HepG2 (cell line): ENCODE results near the gene SPATA33. TPM values are rescaled to one million over a fixed set of nuclear protein-coding genes. Genes with fewer than 3 reads are reported as not detected.

Experiments used
- ARNT2 ChIP-seq: sonication (generic); formaldehyde crosslinking; IDR thresholded peaks from 2 replicates; pipeline ENCODE4 v1.8.0; 2022; ENCODE audit warnings: mild to moderate bottlenecking, low read depth, missing genetic modification reagents, moderate library complexity
- HNRNPL ChIP-seq: fragments of 200-400 bp; formaldehyde crosslinking; IDR thresholded peaks from 2 replicates; pipeline ENCODE4 v1.6.1; 2017; ENCODE audit warnings: mild to moderate bottlenecking, low read depth, low read length
- JUND ChIP-seq: sonication (generic); formaldehyde crosslinking; IDR thresholded peaks from 2 replicates; pipeline ENCODE4 v1.8.0; 2022; ENCODE audit warnings: mild to moderate bottlenecking, missing genetic modification reagents
- KMT2B ChIP-seq: IDR thresholded peaks from 2 replicates; pipeline ENCODE4 v1.6.1; 2016; ENCODE audit warnings: missing genetic modification reagents, missing compliant biosample characterization
- PHF8 ChIP-seq: sonication (generic); formaldehyde crosslinking; IDR thresholded peaks from 2 replicates; pipeline ENCODE4 v1.5.0; 2020; ENCODE audit warnings: missing genetic modification reagents
- POLR2AphosphoS5 ChIP-seq: IDR thresholded peaks from 2 replicates; pipeline ENCODE4 v1.6.1; 2012; ENCODE audit warnings: low read depth, low read length
- SIN3B ChIP-seq: fragments of 150-350 bp; IDR thresholded peaks from 2 replicates; pipeline ENCODE4 v1.6.1; 2014; ENCODE audit warnings: low read length
- SNAPC2 ChIP-seq: sonication (generic); formaldehyde crosslinking; IDR thresholded peaks from 2 replicates; pipeline ENCODE4 v1.8.1; 2022; ENCODE audit warnings: mild to moderate bottlenecking, missing genetic modification reagents
- SOX6 ChIP-seq, 2 experiments: fragments of 450-650 bp in 1 of 2; sonication (generic) in 1 of 2; formaldehyde crosslinking in 1 of 2; IDR thresholded peaks; 2 replicates each; pipeline versions ENCODE4 v1.4.0 to v1.6.1; 2017 to 2020; ENCODE audit warnings: antibody characterized with exemption in 1 of 2, mild to moderate bottlenecking in 1 of 2, missing genetic modification reagents in 1 of 2
- TMF1 ChIP-seq: sonication (generic); formaldehyde crosslinking; IDR thresholded peaks from 2 replicates; pipeline ENCODE4 v1.8.1; 2022; ENCODE audit warnings: low read depth, missing genetic modification reagents
- ZNF331 ChIP-seq: sonication (generic); formaldehyde crosslinking; IDR thresholded peaks from 2 replicates; pipeline ENCODE4 v1.4.0; 2020; ENCODE audit warnings: missing genetic modification reagents
- ZNF75D ChIP-seq: sonication (generic); formaldehyde crosslinking; IDR thresholded peaks from 2 replicates; pipeline ENCODE4 v1.8.1; 2023; ENCODE audit warnings: missing genetic modification reagents, mild to moderate bottlenecking, borderline replicate concordance
- ZNF790 ChIP-seq: sonication (generic); formaldehyde crosslinking; IDR thresholded peaks from 2 replicates; pipeline ENCODE4 v1.8.0; 2022; ENCODE audit warnings: missing genetic modification reagents, mild to moderate bottlenecking, borderline replicate concordance
- ZNF850 ChIP-seq: sonication (generic); formaldehyde crosslinking; conservative IDR thresholded peaks from 2 replicates; pipeline ENCODE4 v1.9.0; 2021; ENCODE audit warnings: mild to moderate bottlenecking, missing genetic modification reagents
- ZSCAN20 ChIP-seq: sonication (generic); formaldehyde crosslinking; IDR thresholded peaks from 2 replicates; pipeline ENCODE4 v1.4.0; 2020; ENCODE audit warnings: missing genetic modification reagents, mild to moderate bottlenecking, borderline replicate concordance
- ZSCAN21 ChIP-seq: sonication (generic); formaldehyde crosslinking; IDR thresholded peaks from 2 replicates; pipeline ENCODE4 v1.8.0; 2022; ENCODE audit warnings: mild to moderate bottlenecking, missing genetic modification reagents, moderate library complexity, borderline replicate concordance
- polyA plus RNA-seq, 8 experiments: library from polyadenylated mRNA; depleted of rRNA in 3 of 8; stranded (reverse) in 7 of 8; unstranded in 1 of 8; fragments of >200 nt; fragmentation: Illumina TruSeq in 4 of 8; extraction: Trizol in 4 of 8; gene quantifications; 2 replicates each; pipeline versions ENCODE4 v1.2.1 to v1.2.3, GENCODE V29; 2011 to 2016; ENCODE audit warnings: low read depth in 4 of 8, missing spikeins in 1 of 8, mixed read lengths in 1 of 8; ENCODE audit not compliant: insufficient read depth in 1 of 8
- total RNA-seq, 5 experiments: library from RNA; depleted of rRNA; stranded (reverse); fragments of >200 nt; fragmentation: Illumina TruSeq; extraction: Trizol; gene quantifications; 2 replicates each; pipeline ENCODE4 v1.2.3, GENCODE V29; 2016; ENCODE audit warnings: low read depth in 1 of 5
- TF ChIP-seq, protein P1 (sequence below): IDR thresholded peaks from 2 replicates; pipeline ENCODE4 v1.6.1; 2018; ENCODE audit warnings: missing genetic modification reagents
- TF ChIP-seq, protein P2 (sequence below): sonication (generic); formaldehyde crosslinking; IDR thresholded peaks from 2 replicates; pipeline ENCODE4 v1.5.1; 2020; ENCODE audit warnings: mild to moderate bottlenecking, missing genetic modification reagents, borderline replicate concordance
- TF ChIP-seq, protein P3 (sequence below): sonication (generic); formaldehyde crosslinking; IDR thresholded peaks from 2 replicates; pipeline ENCODE4 v1.5.0; 2020; ENCODE audit warnings: missing genetic modification reagents
- TF ChIP-seq, protein P4 (sequence below): sonication (generic); formaldehyde crosslinking; IDR thresholded peaks from 2 replicates; pipeline ENCODE4 v1.4.0; 2020; ENCODE audit warnings: missing genetic modification reagents, low read depth, mild to moderate bottlenecking, borderline replicate concordance

SPATA33 gene
- total and polyA plus RNA-seq, 2 of the 13 experiments (the other 11 are each of a cell fraction or from before 2014, with no cell fraction given), result 5.7 to 11.0 TPM

DNA sequence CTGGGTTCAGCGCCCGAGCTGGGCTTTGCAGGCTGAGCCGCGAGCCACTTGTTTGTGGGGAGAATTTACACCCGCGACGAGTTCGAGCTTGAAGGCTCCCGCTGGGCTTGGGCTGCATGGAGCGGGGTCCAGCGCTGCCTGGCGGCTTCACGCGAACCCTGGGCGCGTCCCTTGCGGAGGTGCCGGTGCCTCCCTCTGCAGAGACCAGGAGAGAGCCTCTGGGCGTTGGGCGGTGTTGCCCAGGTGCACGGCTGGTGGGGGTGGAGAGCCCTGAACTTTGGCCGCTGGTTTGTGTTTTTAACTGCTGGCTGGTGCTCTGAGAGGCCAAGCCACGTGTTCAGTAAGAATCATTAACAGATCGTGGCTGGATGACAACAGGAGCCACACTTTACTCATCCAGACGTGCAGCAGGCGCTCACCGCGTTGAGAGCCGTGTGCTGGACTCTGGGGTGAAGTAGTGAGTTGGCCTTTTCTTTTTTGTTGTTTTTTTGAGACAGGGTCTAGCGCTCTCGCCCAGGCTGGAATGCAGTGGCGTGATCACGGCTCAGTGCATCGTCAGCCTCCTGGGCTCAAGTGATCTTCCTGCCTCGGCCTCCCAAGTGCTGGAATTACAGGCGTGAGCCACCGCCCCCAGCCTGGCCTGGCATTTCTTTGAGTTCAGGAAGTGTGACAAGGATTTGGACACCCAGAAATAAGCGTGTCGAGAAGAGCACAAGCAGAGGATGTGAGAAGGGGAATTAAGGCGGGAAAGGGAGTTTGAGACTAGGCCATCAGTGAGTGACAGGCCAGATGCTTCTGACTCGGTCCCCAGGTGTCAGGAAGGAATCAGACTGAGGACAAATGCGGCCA lies 29.7 kb downstream of the SPATA33 start (continued):
- peak; percentile 93 for TF ChIP-seq ARNT2 (CRISPR knock-in tag)
- TF ChIP-seq HNRNPL, result peak; percentile 94
- peak; percentile 97 for TF ChIP-seq ZSCAN20
- TF ChIP-seq, protein P1, sequence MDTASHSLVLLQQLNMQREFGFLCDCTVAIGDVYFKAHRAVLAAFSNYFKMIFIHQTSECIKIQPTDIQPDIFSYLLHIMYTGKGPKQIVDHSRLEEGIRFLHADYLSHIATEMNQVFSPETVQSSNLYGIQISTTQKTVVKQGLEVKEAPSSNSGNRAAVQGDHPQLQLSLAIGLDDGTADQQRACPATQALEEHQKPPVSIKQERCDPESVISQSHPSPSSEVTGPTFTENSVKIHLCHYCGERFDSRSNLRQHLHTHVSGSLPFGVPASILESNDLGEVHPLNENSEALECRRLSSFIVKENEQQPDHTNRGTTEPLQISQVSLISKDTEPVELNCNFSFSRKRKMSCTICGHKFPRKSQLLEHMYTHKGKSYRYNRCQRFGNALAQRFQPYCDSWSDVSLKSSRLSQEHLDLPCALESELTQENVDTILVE (CRISPR knock-in tag), result peak; percentile 97
- TF ChIP-seq JUND (CRISPR knock-in tag), result peak; percentile 74
- TF ChIP-seq, protein P2, sequence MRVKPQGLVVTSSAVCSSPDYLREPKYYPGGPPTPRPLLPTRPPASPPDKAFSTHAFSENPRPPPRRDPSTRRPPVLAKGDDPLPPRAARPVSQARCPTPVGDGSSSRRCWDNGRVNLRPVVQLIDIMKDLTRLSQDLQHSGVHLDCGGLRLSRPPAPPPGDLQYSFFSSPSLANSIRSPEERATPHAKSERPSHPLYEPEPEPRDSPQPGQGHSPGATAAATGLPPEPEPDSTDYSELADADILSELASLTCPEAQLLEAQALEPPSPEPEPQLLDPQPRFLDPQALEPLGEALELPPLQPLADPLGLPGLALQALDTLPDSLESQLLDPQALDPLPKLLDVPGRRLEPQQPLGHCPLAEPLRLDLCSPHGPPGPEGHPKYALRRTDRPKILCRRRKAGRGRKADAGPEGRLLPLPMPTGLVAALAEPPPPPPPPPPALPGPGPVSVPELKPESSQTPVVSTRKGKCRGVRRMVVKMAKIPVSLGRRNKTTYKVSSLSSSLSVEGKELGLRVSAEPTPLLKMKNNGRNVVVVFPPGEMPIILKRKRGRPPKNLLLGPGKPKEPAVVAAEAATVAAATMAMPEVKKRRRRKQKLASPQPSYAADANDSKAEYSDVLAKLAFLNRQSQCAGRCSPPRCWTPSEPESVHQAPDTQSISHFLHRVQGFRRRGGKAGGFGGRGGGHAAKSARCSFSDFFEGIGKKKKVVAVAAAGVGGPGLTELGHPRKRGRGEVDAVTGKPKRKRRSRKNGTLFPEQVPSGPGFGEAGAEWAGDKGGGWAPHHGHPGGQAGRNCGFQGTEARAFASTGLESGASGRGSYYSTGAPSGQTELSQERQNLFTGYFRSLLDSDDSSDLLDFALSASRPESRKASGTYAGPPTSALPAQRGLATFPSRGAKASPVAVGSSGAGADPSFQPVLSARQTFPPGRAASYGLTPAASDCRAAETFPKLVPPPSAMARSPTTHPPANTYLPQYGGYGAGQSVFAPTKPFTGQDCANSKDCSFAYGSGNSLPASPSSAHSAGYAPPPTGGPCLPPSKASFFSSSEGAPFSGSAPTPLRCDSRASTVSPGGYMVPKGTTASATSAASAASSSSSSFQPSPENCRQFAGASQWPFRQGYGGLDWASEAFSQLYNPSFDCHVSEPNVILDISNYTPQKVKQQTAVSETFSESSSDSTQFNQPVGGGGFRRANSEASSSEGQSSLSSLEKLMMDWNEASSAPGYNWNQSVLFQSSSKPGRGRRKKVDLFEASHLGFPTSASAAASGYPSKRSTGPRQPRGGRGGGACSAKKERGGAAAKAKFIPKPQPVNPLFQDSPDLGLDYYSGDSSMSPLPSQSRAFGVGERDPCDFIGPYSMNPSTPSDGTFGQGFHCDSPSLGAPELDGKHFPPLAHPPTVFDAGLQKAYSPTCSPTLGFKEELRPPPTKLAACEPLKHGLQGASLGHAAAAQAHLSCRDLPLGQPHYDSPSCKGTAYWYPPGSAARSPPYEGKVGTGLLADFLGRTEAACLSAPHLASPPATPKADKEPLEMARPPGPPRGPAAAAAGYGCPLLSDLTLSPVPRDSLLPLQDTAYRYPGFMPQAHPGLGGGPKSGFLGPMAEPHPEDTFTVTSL (CRISPR knock-in tag), result peak; percentile 93
- peak; percentile 99 for TF ChIP-seq SNAPC2 (CRISPR knock-in tag)
- TF ChIP-seq ZNF790 (CRISPR knock-in tag), result peak; percentile 92; the same call in 1 of the 2 replicates
- no peak for TF ChIP-seq SOX6 (IDR thresholded peaks at IDR 0.05)
- peak; percentile 98 for TF ChIP-seq SOX6 (CRISPR knock-in tag; IDR thresholded peaks at IDR 0.05)
- no peak for TF ChIP-seq ZNF75D (CRISPR knock-in tag)
- TF ChIP-seq ZSCAN21, result peak; percentile 96
- TF ChIP-seq, protein P3, sequence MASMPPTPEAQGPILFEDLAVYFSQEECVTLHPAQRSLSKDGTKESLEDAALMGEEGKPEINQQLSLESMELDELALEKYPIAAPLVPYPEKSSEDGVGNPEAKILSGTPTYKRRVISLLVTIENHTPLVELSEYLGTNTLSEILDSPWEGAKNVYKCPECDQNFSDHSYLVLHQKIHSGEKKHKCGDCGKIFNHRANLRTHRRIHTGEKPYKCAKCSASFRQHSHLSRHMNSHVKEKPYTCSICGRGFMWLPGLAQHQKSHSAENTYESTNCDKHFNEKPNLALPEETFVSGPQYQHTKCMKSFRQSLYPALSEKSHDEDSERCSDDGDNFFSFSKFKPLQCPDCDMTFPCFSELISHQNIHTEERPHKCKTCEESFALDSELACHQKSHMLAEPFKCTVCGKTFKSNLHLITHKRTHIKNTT (CRISPR knock-in tag), result no peak
- peak; percentile 89 for TF ChIP-seq KMT2B (CRISPR knock-in tag)
- TF ChIP-seq TMF1 (CRISPR knock-in tag), result peak; percentile 99
- TF ChIP-seq ZNF331, result peak; percentile 97; the same call in 1 of the 2 replicates
- TF ChIP-seq ZNF850 (CRISPR knock-in tag), result 0 out of 2 replicates have a peak, but pooled peaks have one; percentile 80
- peak; percentile 99 for TF ChIP-seq POLR2AphosphoS5
- TF ChIP-seq PHF8, result peak; percentile 78
- TF ChIP-seq SIN3B, result no peak
- TF ChIP-seq, protein P4, sequence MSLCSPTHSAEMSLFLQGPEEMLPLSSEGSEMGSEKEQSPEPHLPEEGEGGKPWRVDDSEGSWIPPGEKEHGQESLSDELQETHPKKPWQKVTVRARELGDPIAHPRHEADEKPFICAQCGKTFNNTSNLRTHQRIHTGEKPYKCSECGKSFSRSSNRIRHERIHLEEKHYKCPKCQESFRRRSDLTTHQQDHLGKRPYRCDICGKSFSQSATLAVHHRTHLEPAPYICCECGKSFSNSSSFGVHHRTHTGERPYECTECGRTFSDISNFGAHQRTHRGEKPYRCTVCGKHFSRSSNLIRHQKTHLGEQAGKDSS (CRISPR knock-in tag), result peak; percentile 99
